Endothelial cell of umbilical vein (primary cell): ENCODE data around the gene NTF3. TPM values are rescaled to one million over a fixed set of nuclear protein-coding genes. Genes with fewer than 3 reads are reported as not detected.

Source experiments
- Bru-seq: library from RNA; stranded (reverse); fragments of 400-500 nt; gene quantifications from one replicate; lab custom pipeline; 2021; lab: Mats Ljungman, UMichigan
- BruChase-seq, 2 experiments: library from RNA; stranded (reverse); fragments of 400-500 nt; gene quantifications; one replicate each; lab custom pipeline; 2021; lab: Mats Ljungman, UMichigan
- BruUV-seq: library from RNA; stranded (reverse); fragments of 400-500 nt; replicated peaks from 2 replicates; lab custom pipeline; 2021; lab: Mats Ljungman, UMichigan
- CTCF ChIA-PET: fragments of 300-600, 350-600 bp; sonication (Branson Sonifier 250); formaldehyde crosslinking; loops from one replicate; lab custom pipeline; 2021; ENCODE audit warnings: antibody characterized with exemption, inconsistent platforms; lab: Charles Lee
- POLR2A ChIA-PET: fragments of 300-600, 350-600 bp; sonication (Branson Sonifier 250); formaldehyde crosslinking; loops from one replicate; lab custom pipeline; 2021; ENCODE audit warnings: antibody characterized with exemption, inconsistent platforms; lab: Charles Lee
- DNase-seq: peaks from one replicate; pipeline ENCODE4 v3.0.0-alpha.2; 2011; ENCODE audit warnings: low read depth, low spot score
- FAIRE-seq: peaks from 2 replicates; lab custom pipeline; 2011; peaks lifted over from hg19 to GRCh38; lab: Jason Lieb, UNC
- H2AFZ ChIP-seq: 2 replicates; pipeline ENCODE4 v1.6.0; 2012; ENCODE audit warnings: low read depth, low read length, control low read depth, inconsistent platforms
- H3K27ac ChIP-seq: 2 replicates; pipeline ENCODE4 v1.5.1; 2011; ENCODE audit warnings: low read depth, mild to moderate bottlenecking, control low read depth, low read length, moderate library complexity; ENCODE audit not compliant: insufficient read depth
- H3K27me3 ChIP-seq, 2 experiments: 2 replicates each; pipeline versions ENCODE4 v1.6.0 to v1.6.1; 2011; ENCODE audit warnings: low read length in 2 of 2, mixed read lengths in 1 of 2; ENCODE audit not compliant: control insufficient read depth in 2 of 2, insufficient read depth in 2 of 2
- H3K36me3 ChIP-seq, 2 experiments: 2 replicates in 1 of 2; 3 replicates in 1 of 2; pipeline ENCODE4 v1.5.1; 2011; ENCODE audit warnings: low read length in 2 of 2, mild to moderate bottlenecking in 1 of 2, moderate library complexity in 1 of 2; ENCODE audit not compliant: control insufficient read depth in 2 of 2, insufficient read depth in 2 of 2; ENCODE audit errors: extremely low read depth in 1 of 2
- H3K4me1 ChIP-seq: 3 replicates; pipeline ENCODE4 v1.5.1; 2011; ENCODE audit warnings: mild to moderate bottlenecking, low read length; ENCODE audit not compliant: control insufficient read depth, insufficient read depth; ENCODE audit errors: extremely low read depth
- H3K4me2 ChIP-seq: 2 replicates; pipeline ENCODE4 v1.6.1; 2011; ENCODE audit warnings: low read length, control low read depth, mixed read lengths; ENCODE audit not compliant: insufficient read depth
- H3K4me3 ChIP-seq, 3 experiments: fragments of 200-600 bp in 1 of 3; sonication (generic), shearing (Covaris generic) in 1 of 3; replicated peaks in 1 of 3; 2 replicates each; pipeline ENCODE4 v1.5.1; 2011 to 2016; ENCODE audit warnings: control low read depth in 3 of 3, low read length in 3 of 3, mild to moderate bottlenecking in 2 of 3, inconsistent platforms in 1 of 3, low read depth in 1 of 3, moderate library complexity in 1 of 3; ENCODE audit not compliant: insufficient read depth in 1 of 3
- H3K79me2 ChIP-seq: 2 replicates; pipeline ENCODE4 v1.6.0; 2012; ENCODE audit warnings: low read length, inconsistent platforms; ENCODE audit not compliant: control insufficient read depth, insufficient read depth
- H3K9ac ChIP-seq: replicated peaks from 2 replicates; pipeline ENCODE3; 2011; ENCODE audit warnings: low read length, control low read depth; ENCODE audit not compliant: insufficient read depth; ENCODE audit errors: extremely low read depth
- H3K9me1 ChIP-seq: replicated peaks from 3 replicates; pipeline ENCODE4 v1.6.0; 2011; ENCODE audit warnings: mild to moderate bottlenecking, low read length; ENCODE audit not compliant: control insufficient read depth, insufficient read depth; ENCODE audit errors: extremely low read depth
- H3K9me3 ChIP-seq: replicated peaks from 2 replicates; pipeline ENCODE4 v1.5.1; 2012; ENCODE audit warnings: low read length, inconsistent platforms; ENCODE audit not compliant: control insufficient read depth, insufficient read depth
- H4K20me1 ChIP-seq: replicated peaks from 2 replicates; pipeline ENCODE3; 2011; ENCODE audit warnings: mild to moderate bottlenecking, low read length; ENCODE audit not compliant: control insufficient read depth, insufficient read depth; ENCODE audit errors: extremely low read depth
- CTCF ChIP-seq, 2 donors: IDR thresholded peaks; 1 replicate in 1 of 2; 2 replicates in 1 of 2; pipeline ENCODE4 v1.5.1; 2011; ENCODE audit warnings: low read length in 2 of 2, mild to moderate bottlenecking in 2 of 2, moderate library complexity in 2 of 2, control low read depth in 1 of 2, inconsistent platforms in 1 of 2, low read depth in 1 of 2; ENCODE audit not compliant: insufficient read depth in 1 of 2; ENCODE audit errors: extremely low read depth in 1 of 2
- EZH2 ChIP-seq: IDR thresholded peaks from 2 replicates; pipeline ENCODE4 v1.6.1; 2012; ENCODE audit warnings: borderline replicate concordance, low read depth, mild to moderate bottlenecking, moderate library complexity, low read length, inconsistent platforms; ENCODE audit not compliant: severe bottlenecking
- FOS ChIP-seq: IDR thresholded peaks from 2 replicates; pipeline ENCODE4 v1.6.1; 2011; ENCODE audit warnings: mild to moderate bottlenecking, low read length, moderate library complexity, borderline replicate concordance; ENCODE audit not compliant: insufficient read depth
- GATA2 ChIP-seq: IDR thresholded peaks from 2 replicates; pipeline ENCODE4 v1.7.0; 2011; ENCODE audit warnings: low read depth, mild to moderate bottlenecking, moderate library complexity, mixed read lengths, low read length; ENCODE audit not compliant: insufficient read length, insufficient read depth
- JUN ChIP-seq: IDR thresholded peaks from 2 replicates; pipeline ENCODE4 v1.6.1; 2011; ENCODE audit warnings: borderline replicate concordance, low read depth; ENCODE audit not compliant: insufficient read length, insufficient read depth
- MAX ChIP-seq: IDR thresholded peaks from 2 replicates; pipeline ENCODE4 v1.6.1; 2011; ENCODE audit not compliant: insufficient read depth, insufficient read length
- MYC ChIP-seq: IDR thresholded peaks from one replicate; pipeline ENCODE4 v1.6.1; 2011; ENCODE audit warnings: mild to moderate bottlenecking, low read depth, low read length
- POLR2A ChIP-seq: IDR thresholded peaks from 2 replicates; pipeline ENCODE4 v1.6.1; 2012; ENCODE audit warnings: low read depth, mild to moderate bottlenecking, control low read depth, low read length
- POLR2AphosphoS5 ChIP-seq: IDR thresholded peaks from 2 replicates; pipeline ENCODE4 v1.6.1; 2012; ENCODE audit warnings: low read depth, mild to moderate bottlenecking, control low read depth, low read length, moderate library complexity; ENCODE audit not compliant: insufficient read depth
- dilution Hi-C: fragments of 300-500 bp; cut with MboI; formaldehyde crosslinking; loops from one replicate; pipeline ENCODE4 v1.15.0; 2019; ENCODE audit warnings: low sequenced_read_pairs; ENCODE audit not compliant: extremely low pct_ligation_motif_present
- intact Hi-C: fragments of 100-400 bp; cut with micrococcal nuclease; formaldehyde crosslinking; loops from one replicate; pipeline ENCODE4 v1.10.0; 2022
- long read RNA-seq: library from polyadenylated mRNA; stranded (forward); transcript quantifications from one replicate; pipeline ENCODE4 v2.0.0, GENCODE V29; 2021
- polyA minus RNA-seq, 3 experiments: library from RNA; depleted of rRNA, polyadenylated mRNA; stranded (reverse); fragments of >200 nt; gene quantifications; 1 replicate in 1 of 3; 2 replicates in 2 of 3; pipeline ENCODE4 v1.2.3, GENCODE V29; 2011
- polyA plus RNA-seq, 4 experiments: library from polyadenylated mRNA; depleted of rRNA in 3 of 4; stranded (reverse) in 3 of 4; unstranded in 1 of 4; fragments of >200 nt; gene quantifications; 2 replicates each; pipeline versions ENCODE4 v1.2.1 to v1.2.3, GENCODE V29; 2011 to 2012; ENCODE audit warnings: missing spikeins in 1 of 4
- total RNA-seq: library from RNA; stranded (reverse); gene quantifications from 2 replicates; pipeline ENCODE4 v1.2.3, GENCODE V29; 2021

NTF3 gene
- not detected in 2 replicates for total RNA-seq
- not detected in 2 replicates for polyA plus RNA-seq
- polyA plus RNA-seq (2011; cell fraction: cytosol; rRNA removed): not detected in 2 replicates
- polyA plus RNA-seq (2011; cell fraction: nucleus; rRNA removed): not detected in 2 replicates
- polyA plus RNA-seq (2012): 0.20 TPM in 1 of 2 replicates, not detected in the other
- not detected in 2 replicates for polyA minus RNA-seq
- polyA minus RNA-seq (2011; cell fraction: cytosol; rRNA and poly(A)+ RNA removed): not detected
- polyA minus RNA-seq (2011; cell fraction: nucleus; rRNA and poly(A)+ RNA removed): not detected in 2 replicates
- Bru-seq, nascent RNA: percentile 9 among the genes with signal in this experiment
- BruChase-seq, experiment 1, labeled RNA remaining after a 6-hour chase: percentile 2 among the genes with signal in this experiment
- BruChase-seq, experiment 2, labeled RNA remaining after a 2-hour chase: percentile 2 among the genes with signal in this experiment
- long read RNA-seq: 0 reads

- intact Hi-C loops: no loop called here
- peak; percentile 53 for TF ChIP-seq EZH2
- no peak for TF ChIP-seq CTCF (IDR thresholded peaks at IDR 0.05; ENCODE audit: extremely low read depth in 1 of 2, insufficient read depth in 1 of 2, low read depth in 1 of 2, low read length in 2 of 2)
- H3K27ac ChIP-seq: no peak within 1 kb of the TSS
Observed at GRCh38 chr12:5432011-5432400, at the start of gene NTF3. Gene NTF3 (plus strand): TSS chr12:5432108. CDS start chr12:5432325, 217 bp downstream.

GRCh38 chr12:5384015-5384414, 47.9 kb upstream of the NTF3 start:
- no peak for FAIRE-seq
- no TSS peak for BruUV-seq
- TF ChIP-seq EZH2 (no peak), FOS (no peak), MYC (no peak), JUN (no peak), CTCF (IDR thresholded peaks at IDR 0.05; ENCODE audit: extremely low read depth in 1 of 2, insufficient read depth in 1 of 2, low read depth in 1 of 2, low read length in 2 of 2) (no peak), MAX (no peak), POLR2AphosphoS5 (no peak), GATA2 (no peak), POLR2A (no peak)

More at GRCh38 chr12:5432011-5432400, at the start of gene NTF3:
- FAIRE-seq (no peak), DNase-seq (no peak)
- H3K4me2 ChIP-seq: peak within 1 kb of the TSS; percentile 45
- BruUV-seq: no TSS peak
- ChIA-PET POLR2A (no interaction called here), CTCF (interaction anchor here (1.8 to 2.8 kb wide), 2 partner anchors 79 to 217 kb away, joined by 15 to 18 read pairs; no protein-coding TSS in a partner anchor)
- H3K4me3 ChIP-seq: peak within 1 kb of the TSS in 1 of 3 experiments; percentile 5
- H3K27me3 ChIP-seq: peaks cover 81 to 97% of the 10 kb centered on the region in 2 experiments
- no peak within 1 kb of the TSS for H3K9ac ChIP-seq
- H3K9me1 ChIP-seq: no peaks in the 10 kb centered on the region
- dilution Hi-C loops: no loop called here
- H3K9me3 ChIP-seq: no peaks in the 10 kb centered on the region
- no peaks in the 10 kb centered on the region for H4K20me1 ChIP-seq
- peaks cover 7% of the 10 kb centered on the region for H3K4me1 ChIP-seq
- no peak within 1 kb of the TSS for H2AFZ ChIP-seq
- no peaks in the 10 kb centered on the region for H3K36me3 ChIP-seq
- H3K79me2 ChIP-seq: no peaks in the 10 kb centered on the region

More at GRCh38 chr12:5384015-5384414, 47.9 kb upstream of the NTF3 start:
- H3K9me3 ChIP-seq: no peaks in the 10 kb centered on the region
- POLR2A ChIA-PET: no interaction called here
- no peak overlapping the region for H2AFZ ChIP-seq
- dilution Hi-C loops: no loop called here
- H3K9me1 ChIP-seq: no peaks in the 10 kb centered on the region
- intact Hi-C loops: no loop called here
- no peaks in the 10 kb centered on the region for H3K4me1 ChIP-seq
- no peaks in the 10 kb centered on the region for H3K79me2 ChIP-seq
- no peaks in the 10 kb centered on the region for H4K20me1 ChIP-seq
- H3K4me3 ChIP-seq: no peak overlapping the region
- H3K4me2 ChIP-seq: no peak overlapping the region
- peaks cover 0 to 3% of the 10 kb centered on the region in 2 experiments for H3K27me3 ChIP-seq
- no peak for DNase-seq
- no peak overlapping the region for H3K27ac ChIP-seq
- no peaks in the 10 kb centered on the region for H3K36me3 ChIP-seq
- H3K9ac ChIP-seq: no peak overlapping the region
- CTCF ChIA-PET: no interaction called here
